Measurements from ENCODE around the gene SLC6A12. TPM values are rescaled to one million over a fixed set of nuclear protein-coding genes. Genes with fewer than 3 reads are reported as not detected.

Gene SLC6A12
- polyA plus RNA-seq, 1 experiment = 0.12 TPM

DNA sequence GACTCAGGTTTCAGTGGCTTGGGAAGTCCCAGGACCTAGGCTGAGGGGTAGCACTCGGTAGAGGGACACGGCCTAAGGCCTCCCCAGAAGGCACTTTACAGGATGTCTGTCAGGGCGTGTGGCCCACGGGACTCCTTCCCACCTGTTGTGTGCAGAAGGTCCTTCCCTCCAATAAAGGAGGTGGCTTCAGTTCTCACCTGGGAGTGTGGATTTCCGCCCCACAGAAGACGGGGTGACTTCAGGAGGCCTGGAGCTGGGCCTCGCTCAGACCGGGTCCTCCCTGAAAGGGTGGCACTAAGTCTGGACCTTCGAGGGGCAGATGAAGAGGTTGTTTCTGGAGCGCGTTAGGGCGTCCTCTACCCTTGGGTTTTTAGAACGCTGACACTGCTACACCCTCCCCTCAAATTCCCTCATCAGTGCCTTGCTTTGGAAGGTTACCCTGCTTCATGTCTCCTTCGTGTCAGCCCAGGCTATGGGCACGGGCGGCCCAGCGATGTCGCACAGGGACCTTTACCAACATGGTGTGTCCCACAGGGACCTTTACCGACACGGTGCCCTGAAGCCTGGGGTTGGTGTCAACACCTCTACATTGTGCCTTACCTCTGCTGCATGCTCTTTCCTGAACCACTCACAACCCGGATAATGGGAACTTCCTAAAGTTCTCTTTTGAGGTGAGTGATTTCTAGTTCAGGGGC, 7.1 kb downstream of the SLC6A12 start:
- TF ChIP-seq CTCF (IDR thresholded peaks at IDR 0.05; ENCODE audit: low read depth, low read length) = no peak
- H3K4me3 ChIP-seq (ENCODE audit: low read depth, low read length) = no peak overlapping the region
- DNase-seq (ENCODE audit: low read depth, low spot score) = no peak
- CTCF ChIA-PET = no interaction called here
- H3K9me3 ChIP-seq (ENCODE audit: control insufficient read depth, insufficient read depth, low read length) = no peaks in the 10 kb centered on the region; the same call in 1 of the 2 replicates
- H3K27ac ChIP-seq (ENCODE audit: low read depth, low read length) = no peak overlapping the region
- POLR2A ChIA-PET = no interaction called here
- peaks cover 67% of the 10 kb centered on the region for H3K27me3 ChIP-seq (ENCODE audit: control insufficient read depth, insufficient read depth, low read length)

GRCh38 chr12:205026-205425, 8.9 kb downstream of the SLC6A12 start:
- CTCF ChIA-PET = no interaction called here
- Histone ChIP-seq H3K27ac (ENCODE audit: low read depth, low read length) (no peak overlapping the region), H3K27me3 (ENCODE audit: control insufficient read depth, insufficient read depth, low read length) (peaks cover 64% of the 10 kb centered on the region), H3K4me3 (ENCODE audit: low read depth, low read length) (no peak overlapping the region), H3K9me3 (ENCODE audit: control insufficient read depth, insufficient read depth, low read length) (no peaks in the 10 kb centered on the region; the same call in 1 of the 2 replicates)
- DNase-seq (ENCODE audit: low read depth, low spot score) = no peak
- no peak for TF ChIP-seq CTCF (IDR thresholded peaks at IDR 0.05; ENCODE audit: low read depth, low read length)
- POLR2A ChIA-PET = no interaction called here

GRCh38 chr12:204261-204678, 9.7 kb downstream of the SLC6A12 start:
- Histone ChIP-seq H3K27me3 (ENCODE audit: control insufficient read depth, insufficient read depth, low read length) (peaks cover 61% of the 10 kb centered on the region), H3K9me3 (ENCODE audit: control insufficient read depth, insufficient read depth, low read length) (no peaks in the 10 kb centered on the region; the same call in 1 of the 2 replicates), H3K4me3 (ENCODE audit: low read depth, low read length) (no peak overlapping the region; the same call in 1 of the 2 replicates), H3K27ac (ENCODE audit: low read depth, low read length) (no peak overlapping the region)
- TF ChIP-seq CTCF (IDR thresholded peaks at IDR 0.05; ENCODE audit: low read depth, low read length) = no peak
- CTCF ChIA-PET = no interaction called here
- DNase-seq (ENCODE audit: low read depth, low spot score) = no peak
- POLR2A ChIA-PET = no interaction called here

GRCh38 chr12:203462-204260, 10.3 kb downstream of the SLC6A12 start:
- Histone ChIP-seq H3K4me3 (ENCODE audit: low read depth, low read length) (peak overlapping the region; percentile 51), H3K27ac (ENCODE audit: low read depth, low read length) (no peak overlapping the region), H3K27me3 (ENCODE audit: control insufficient read depth, insufficient read depth, low read length) (peaks cover 60% of the 10 kb centered on the region), H3K9me3 (ENCODE audit: control insufficient read depth, insufficient read depth, low read length) (no peaks in the 10 kb centered on the region; the same call in 1 of the 2 replicates)
- no peak for DNase-seq (ENCODE audit: low read depth, low spot score)
- peak; percentile 21; the same call in 1 of the 2 replicates for TF ChIP-seq CTCF (IDR thresholded peaks at IDR 0.05; ENCODE audit: low read depth, low read length)
- ChIA-PET CTCF (no interaction called here), POLR2A (no interaction called here)

DNA sequence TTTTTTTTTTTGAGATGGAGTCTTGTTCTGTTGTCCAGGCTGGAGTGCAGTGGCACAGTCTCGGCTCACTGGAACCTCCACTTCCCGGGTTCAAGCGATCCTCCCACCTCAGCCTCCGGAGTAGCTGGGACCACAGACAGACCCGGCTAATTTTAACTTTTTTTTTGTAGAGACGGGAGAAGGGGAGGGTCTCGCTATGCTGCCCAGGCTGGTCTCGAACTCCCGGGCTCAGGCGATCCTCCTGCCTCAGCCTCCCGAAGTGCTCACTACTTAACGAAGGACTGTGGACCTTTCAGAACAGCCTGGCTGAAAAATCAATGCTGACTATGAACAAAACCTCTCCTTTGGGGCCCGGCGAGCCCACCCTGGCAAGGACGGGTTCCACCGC, 10.9 kb downstream of the SLC6A12 start:
- peaks cover 61% of the 10 kb centered on the region for H3K27me3 ChIP-seq (ENCODE audit: control insufficient read depth, insufficient read depth, low read length)
- POLR2A ChIA-PET = no interaction called here
- peak overlapping the region; percentile 51; the same call in 1 of the 2 replicates for H3K4me3 ChIP-seq (ENCODE audit: low read depth, low read length)

More for the DNA sequence above, 10.9 kb downstream of the SLC6A12 start:
- CTCF ChIA-PET = no interaction called here
- Histone ChIP-seq H3K9me3 (ENCODE audit: control insufficient read depth, insufficient read depth, low read length) (no peaks in the 10 kb centered on the region; the same call in 1 of the 2 replicates), H3K27ac (ENCODE audit: low read depth, low read length) (no peak overlapping the region)
- no peak for DNase-seq (ENCODE audit: low read depth, low spot score)
- no peak for TF ChIP-seq CTCF (IDR thresholded peaks at IDR 0.05; ENCODE audit: low read depth, low read length)

All from AG04450 (cell line).